Measurements from ENCODE around the gene SLC35F3. TPM values are rescaled to one million over a fixed set of nuclear protein-coding genes. Genes with fewer than 3 reads are reported as not detected.
A peak's percentile ranks its signal among the peaks of the same experiment; 100 is the strongest.

SLC35F3 gene
- total and polyA plus RNA-seq, 9 of the 15 experiments (the other 6 are each of a cell fraction or from before 2014, with no cell fraction given), result 0.04 to 0.07 (median 0.04) TPM; not detected in 6

DNA sequence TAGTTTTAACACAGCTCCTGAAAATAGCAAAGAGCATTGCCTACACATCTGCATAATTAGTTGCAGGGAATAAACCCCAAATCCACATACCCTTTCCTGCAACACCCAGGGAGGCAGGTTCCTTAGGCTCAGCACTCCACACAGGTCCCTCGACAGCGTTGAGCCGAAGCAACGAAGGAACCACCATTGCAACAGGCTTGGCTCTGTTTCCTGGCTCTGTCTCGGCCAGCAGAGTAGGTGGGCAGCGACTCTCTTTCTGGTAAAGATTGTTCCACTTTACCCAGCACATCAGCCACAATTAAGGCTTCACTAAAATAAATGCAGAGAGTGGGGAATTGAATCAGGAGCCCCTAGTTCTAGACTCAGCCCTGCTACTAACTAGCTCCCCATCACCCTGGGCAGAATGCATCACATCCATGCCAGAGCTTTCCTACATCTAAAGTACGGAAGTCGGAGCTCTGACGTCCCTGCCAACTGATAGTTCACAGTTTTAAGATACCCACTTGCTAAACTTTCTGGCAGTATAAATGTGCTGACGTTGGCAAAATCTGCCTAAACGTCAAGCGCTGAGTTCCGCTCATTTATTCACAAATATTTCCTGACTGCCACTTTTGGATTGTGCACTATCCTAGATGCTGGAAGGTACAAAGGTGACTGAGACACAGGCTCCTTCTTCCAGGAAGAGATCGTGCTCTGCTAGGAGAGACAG, 389.8 kb downstream of the SLC35F3 start:
- H3K9me1 ChIP-seq (ENCODE audit: control insufficient read depth, insufficient read depth, low read length), result no peaks in the 10 kb centered on the region
- H3K9me3 ChIP-seq (replicated peaks; ENCODE audit: control insufficient read depth, insufficient read depth, low read depth, low read length), result no peaks in the 10 kb centered on the region
- H3K4me3 ChIP-seq, result no peak overlapping the region
- ATAC-seq (no peak), DNase-seq (ENCODE audit: extremely low read depth in 1 of 4, low spot score in 3 of 4) (no peak), FAIRE-seq (no peak)
- H3K9ac ChIP-seq (ENCODE audit: insufficient read depth in 1 of 2, low read depth in 2 of 2, low read length in 2 of 2), result no peak overlapping the region
- H4K20me1 ChIP-seq (replicated peaks; ENCODE audit: control insufficient read depth, insufficient read depth, low read length), result no peaks in the 10 kb centered on the region
- no peaks in the 10 kb centered on the region for H3K79me2 ChIP-seq (ENCODE audit: control insufficient read depth, insufficient read depth, low read length)
- ChIA-PET POLR2A (interaction anchor here (1.3 kb wide), 1 partner anchor 53 kb away, joined by 3 read pairs; no protein-coding TSS in a partner anchor), CTCF (ENCODE audit: low intra/inter-chr PET ratio) (no interaction called here)
- H3K4me1 ChIP-seq (replicated peaks in 1 of 2; ENCODE audit: control insufficient read depth in 2 of 2, insufficient read depth in 2 of 2, low read length in 2 of 2), result no peaks in the 10 kb centered on the region
- in situ Hi-C loops (cut with MboI), result no loop called here
- no TSS peak for BruUV-seq (replicated peaks)
- H3K27me3 ChIP-seq (ENCODE audit: control insufficient read depth in 2 of 2, insufficient read depth in 2 of 2, low read length in 2 of 2), result peaks cover 21 to 35% of the 10 kb centered on the region in 2 experiments; a peak in 4 of 5 replicates
- H3K4me2 ChIP-seq (ENCODE audit: insufficient read depth, low read length), result no peak overlapping the region
- H3K36me3 ChIP-seq (ENCODE audit: control insufficient read depth, insufficient read depth, low read length), result no peaks in the 10 kb centered on the region
- H2AFZ ChIP-seq (ENCODE audit: low read depth, low read length), result no peak overlapping the region
- no peak overlapping the region for H3K27ac ChIP-seq (ENCODE audit: extremely low read depth, low read depth, low read length)
- 2% methylated on average over 14 of the region's 14 CpGs for WGBS (ENCODE audit: insufficient coverage, low coverage, missing lambda C conversion rate)
- intact Hi-C loops (cut with micrococcal nuclease), result no loop called here
- TF ChIP-seq C11orf30 (IDR thresholded peaks at IDR 0.05; ENCODE audit: low read depth) (peak; percentile 91), NFATC3 (IDR thresholded peaks at IDR 0.05) (no peak), MAFF (IDR thresholded peaks at IDR 0.05; ENCODE audit: low read length) (peak; percentile 98), HCFC1 (IDR thresholded peaks at IDR 0.05; ENCODE audit: low read depth, low read length) (no peak), CEBPG (CRISPR knock-in tag; IDR thresholded peaks at IDR 0.05) (no peak), CEBPG (tag; conservative IDR thresholded peaks at IDR 0.05 in 1 of 2, IDR thresholded peaks at IDR 0.05 in 1 of 2) (no peak), MAFK (IDR thresholded peaks at IDR 0.05; ENCODE audit: low read length) (peak; percentile 99), MAFG (tag; conservative IDR thresholded peaks at IDR 0.05) (peak; percentile 93), ZKSCAN3 (CRISPR knock-in tag; IDR thresholded peaks at IDR 0.05) (no peak), ZNF184 (CRISPR knock-in tag; IDR thresholded peaks at IDR 0.05) (no peak), ZNF23 (CRISPR knock-in tag; IDR thresholded peaks at IDR 0.05) (no peak), GTF2E2 (tag; IDR thresholded peaks at IDR 0.05) (no peak), ZNF766 (CRISPR knock-in tag; conservative IDR thresholded peaks at IDR 0.05) (no peak)
- TF ChIP-seq, protein P1, sequence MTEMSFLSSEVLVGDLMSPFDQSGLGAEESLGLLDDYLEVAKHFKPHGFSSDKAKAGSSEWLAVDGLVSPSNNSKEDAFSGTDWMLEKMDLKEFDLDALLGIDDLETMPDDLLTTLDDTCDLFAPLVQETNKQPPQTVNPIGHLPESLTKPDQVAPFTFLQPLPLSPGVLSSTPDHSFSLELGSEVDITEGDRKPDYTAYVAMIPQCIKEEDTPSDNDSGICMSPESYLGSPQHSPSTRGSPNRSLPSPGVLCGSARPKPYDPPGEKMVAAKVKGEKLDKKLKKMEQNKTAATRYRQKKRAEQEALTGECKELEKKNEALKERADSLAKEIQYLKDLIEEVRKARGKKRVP (CRISPR knock-in tag; IDR thresholded peaks at IDR 0.05), result no peak
- TF ChIP-seq, protein P2, sequence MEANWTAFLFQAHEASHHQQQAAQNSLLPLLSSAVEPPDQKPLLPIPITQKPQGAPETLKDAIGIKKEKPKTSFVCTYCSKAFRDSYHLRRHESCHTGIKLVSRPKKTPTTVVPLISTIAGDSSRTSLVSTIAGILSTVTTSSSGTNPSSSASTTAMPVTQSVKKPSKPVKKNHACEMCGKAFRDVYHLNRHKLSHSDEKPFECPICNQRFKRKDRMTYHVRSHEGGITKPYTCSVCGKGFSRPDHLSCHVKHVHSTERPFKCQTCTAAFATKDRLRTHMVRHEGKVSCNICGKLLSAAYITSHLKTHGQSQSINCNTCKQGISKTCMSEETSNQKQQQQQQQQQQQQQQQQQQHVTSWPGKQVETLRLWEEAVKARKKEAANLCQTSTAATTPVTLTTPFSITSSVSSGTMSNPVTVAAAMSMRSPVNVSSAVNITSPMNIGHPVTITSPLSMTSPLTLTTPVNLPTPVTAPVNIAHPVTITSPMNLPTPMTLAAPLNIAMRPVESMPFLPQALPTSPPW (CRISPR knock-in tag; IDR thresholded peaks at IDR 0.05), result no peak
- TF ChIP-seq, protein P3, sequence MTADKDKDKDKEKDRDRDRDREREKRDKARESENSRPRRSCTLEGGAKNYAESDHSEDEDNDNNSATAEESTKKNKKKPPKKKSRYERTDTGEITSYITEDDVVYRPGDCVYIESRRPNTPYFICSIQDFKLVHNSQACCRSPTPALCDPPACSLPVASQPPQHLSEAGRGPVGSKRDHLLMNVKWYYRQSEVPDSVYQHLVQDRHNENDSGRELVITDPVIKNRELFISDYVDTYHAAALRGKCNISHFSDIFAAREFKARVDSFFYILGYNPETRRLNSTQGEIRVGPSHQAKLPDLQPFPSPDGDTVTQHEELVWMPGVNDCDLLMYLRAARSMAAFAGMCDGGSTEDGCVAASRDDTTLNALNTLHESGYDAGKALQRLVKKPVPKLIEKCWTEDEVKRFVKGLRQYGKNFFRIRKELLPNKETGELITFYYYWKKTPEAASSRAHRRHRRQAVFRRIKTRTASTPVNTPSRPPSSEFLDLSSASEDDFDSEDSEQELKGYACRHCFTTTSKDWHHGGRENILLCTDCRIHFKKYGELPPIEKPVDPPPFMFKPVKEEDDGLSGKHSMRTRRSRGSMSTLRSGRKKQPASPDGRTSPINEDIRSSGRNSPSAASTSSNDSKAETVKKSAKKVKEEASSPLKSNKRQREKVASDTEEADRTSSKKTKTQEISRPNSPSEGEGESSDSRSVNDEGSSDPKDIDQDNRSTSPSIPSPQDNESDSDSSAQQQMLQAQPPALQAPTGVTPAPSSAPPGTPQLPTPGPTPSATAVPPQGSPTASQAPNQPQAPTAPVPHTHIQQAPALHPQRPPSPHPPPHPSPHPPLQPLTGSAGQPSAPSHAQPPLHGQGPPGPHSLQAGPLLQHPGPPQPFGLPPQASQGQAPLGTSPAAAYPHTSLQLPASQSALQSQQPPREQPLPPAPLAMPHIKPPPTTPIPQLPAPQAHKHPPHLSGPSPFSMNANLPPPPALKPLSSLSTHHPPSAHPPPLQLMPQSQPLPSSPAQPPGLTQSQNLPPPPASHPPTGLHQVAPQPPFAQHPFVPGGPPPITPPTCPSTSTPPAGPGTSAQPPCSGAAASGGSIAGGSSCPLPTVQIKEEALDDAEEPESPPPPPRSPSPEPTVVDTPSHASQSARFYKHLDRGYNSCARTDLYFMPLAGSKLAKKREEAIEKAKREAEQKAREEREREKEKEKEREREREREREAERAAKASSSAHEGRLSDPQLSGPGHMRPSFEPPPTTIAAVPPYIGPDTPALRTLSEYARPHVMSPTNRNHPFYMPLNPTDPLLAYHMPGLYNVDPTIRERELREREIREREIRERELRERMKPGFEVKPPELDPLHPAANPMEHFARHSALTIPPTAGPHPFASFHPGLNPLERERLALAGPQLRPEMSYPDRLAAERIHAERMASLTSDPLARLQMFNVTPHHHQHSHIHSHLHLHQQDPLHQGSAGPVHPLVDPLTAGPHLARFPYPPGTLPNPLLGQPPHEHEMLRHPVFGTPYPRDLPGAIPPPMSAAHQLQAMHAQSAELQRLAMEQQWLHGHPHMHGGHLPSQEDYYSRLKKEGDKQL (CRISPR knock-in tag; IDR thresholded peaks at IDR 0.05; ENCODE audit: borderline replicate concordance), result no peak

All from K562 (cell line).